ENCODE data around the gene ZNRF1. TPM values are rescaled to one million over a fixed set of nuclear protein-coding genes. Genes with fewer than 3 reads are reported as not detected.
"Not testable (repeated sequence)": the region's sequence is repeated elsewhere in the genome, so short reads cannot be mapped to it uniquely, and the experiment has no call there.

ZNRF1 gene
- total RNA-seq, 1 donor: 20.7 TPM

- no peak overlapping the region for H3K4me3 ChIP-seq (ENCODE audit: low read depth, low read length)
- TF ChIP-seq CTCF (IDR thresholded peaks at IDR 0.05; ENCODE audit: insufficient read depth, low read depth, low read length): no peak
- no peak for DNase-seq (ENCODE audit: low read depth)
These were observed 118.1 kb downstream of the ZNRF1 start for GRCh38 chr16:75116911-75117245.

- no peak overlapping the region for H3K4me3 ChIP-seq (ENCODE audit: low read depth, low read length)
- DNase-seq (ENCODE audit: low read depth): no peak
- TF ChIP-seq CTCF (IDR thresholded peaks at IDR 0.05; ENCODE audit: insufficient read depth, low read depth, low read length): no peak
These were observed 120.2 kb downstream of the ZNRF1 start for GRCh38 chr16:75118943-75119539.

- H3K4me3 ChIP-seq (ENCODE audit: low read depth, low read length): no peak overlapping the region
- TF ChIP-seq CTCF (IDR thresholded peaks at IDR 0.05; ENCODE audit: insufficient read depth, low read depth, low read length): no peak
- no peak for DNase-seq (ENCODE audit: low read depth)
These were observed 121.4 kb downstream of the ZNRF1 start for GRCh38 chr16:75120253-75120652.

- H3K4me3 ChIP-seq (ENCODE audit: low read depth, low read length): no peak overlapping the region
- DNase-seq (ENCODE audit: low read depth): no peak
- no peak for TF ChIP-seq CTCF (IDR thresholded peaks at IDR 0.05; ENCODE audit: insufficient read depth, low read depth, low read length)
These were observed 123.2 kb downstream of the ZNRF1 start for GRCh38 chr16:75121949-75122568.

GRCh38 chr16:75122609-75123008 lies 123.8 kb downstream of the ZNRF1 start:
- DNase-seq (ENCODE audit: low read depth): no peak
- H3K4me3 ChIP-seq (ENCODE audit: low read depth, low read length): no peak overlapping the region
- TF ChIP-seq CTCF (IDR thresholded peaks at IDR 0.05; ENCODE audit: insufficient read depth, low read depth, low read length): no peak

GRCh38 chr16:75127713-75128415 lies 129.0 kb downstream of the ZNRF1 start:
- H3K4me3 ChIP-seq (ENCODE audit: low read depth, low read length): no peak overlapping the region
- DNase-seq (ENCODE audit: low read depth): no peak
- TF ChIP-seq CTCF (IDR thresholded peaks at IDR 0.05; ENCODE audit: insufficient read depth, low read depth, low read length): no peak

GRCh38 chr16:75129421-75130149 lies 130.8 kb downstream of the ZNRF1 start:
- DNase-seq (ENCODE audit: low read depth): not testable (repeated sequence)

More at GRCh38 chr16:75129421-75130149, 130.8 kb downstream of the ZNRF1 start:
- not testable (repeated sequence) for H3K4me3 ChIP-seq (ENCODE audit: low read depth, low read length)
